Motor neuron (in vitro differentiated cells): ENCODE data around the gene CPM. TPM values are rescaled to one million over a fixed set of nuclear protein-coding genes. Genes with fewer than 3 reads are reported as not detected.

Source experiments
- ATAC-seq, 8 experiments: fragments of 200-7000 bp; cut with Tn5 transposase; replicated peaks in 6 of 8; 2 replicates each; pipeline ENCODE4 v1.8.0; 2021; ENCODE audit warnings: mild to moderate bottlenecking in 8 of 8, moderate library complexity in 8 of 8
- H3K27ac ChIP-seq, 2 donors: fragments of 250-450 bp; sonication (Bioruptor Pico); 2 replicates each; pipeline ENCODE4 v1.9.0; 2021; ENCODE audit warnings: antibody characterized with exemption in 2 of 2, mild to moderate bottlenecking in 2 of 2, moderate library complexity in 1 of 2
- H3K4me1 ChIP-seq, 2 donors: fragments of 250-450 bp; sonication (Bioruptor Pico); replicated peaks in 1 of 2; 2 replicates each; pipeline ENCODE4 v1.6.1; 2021; ENCODE audit warnings: antibody characterized with exemption in 2 of 2, mild to moderate bottlenecking in 2 of 2, moderate library complexity in 1 of 2
- H3K4me3 ChIP-seq, 5 donors: fragments of 250-450 bp; sonication (Bioruptor Pico); 2 replicates each; pipeline ENCODE4 v1.9.0; 2021; ENCODE audit warnings: antibody characterized with exemption in 5 of 5, mild to moderate bottlenecking in 5 of 5, moderate library complexity in 4 of 5
- WGBS, 10 experiments: fragments of 450-650 bp; shearing (Covaris generic); methylation state at CpG; one replicate each; pipeline ENCODE4 v1.0.0; 2022; 5-methylcytosine and 5-hydroxymethylcytosine counted together
- in situ Hi-C, 9 experiments: fragments of 400-800 bp; cut with MboI; loops; one replicate each; pipeline ENCODE4 v1.15.0; 2021; ENCODE audit warnings: low sequenced_read_pairs in 9 of 9, low pct_unique_long_range_greater_than_20kb in 2 of 9; ENCODE audit not compliant: unreplicated experiment in 9 of 9
- total RNA-seq, 8 experiments: library from RNA; unstranded; fragments of 300-600 nt; gene quantifications; 2 replicates each; pipeline versions ENCODE4 v1.2.3 to v1.2.4, GENCODE V29; 2022

Gene CPM
- total RNA-seq, 8 experiments from 2014 or later = 0.21 to 28.9 (median 0.59) TPM

- ATAC-seq = no peak
- in situ Hi-C loops = loop anchor here in 1 of 9 experiments (10.0 kb wide), 1 partner anchor 197 kb away; no protein-coding TSS in a partner anchor
- WGBS, 10 experiments = 22 to 96% (median 76%) methylated on average over 1 to 4 of the region's 4 CpGs; no CpG with 5 or more reads in 2 of the 10 experiments
- peaks cover 0 to 5% of the 10 kb centered on the region in 2 donors for H3K4me1 ChIP-seq
- H3K27ac ChIP-seq = no peak overlapping the region
- no peak overlapping the region for H3K4me3 ChIP-seq
Observed at GRCh38 chr12:68878283-68878682, 54.7 kb downstream of the CPM start.

GRCh38 chr12:68877583-68877982, 55.4 kb downstream of the CPM start:
- Histone ChIP-seq H3K27ac (no peak overlapping the region), H3K4me1 (peaks cover 0 to 5% of the 10 kb centered on the region in 2 donors), H3K4me3 (no peak overlapping the region)
- ATAC-seq = no peak
- in situ Hi-C loops = loop anchor here in 1 of 9 experiments (10.0 kb wide), 1 partner anchor 197 kb away; no protein-coding TSS in a partner anchor
- 67 to 100% (median 94%) methylated on average over 1 to 4 of the region's 4 CpGs for WGBS, 10 experiments

GRCh38 chr12:68876461-68876860, 56.5 kb downstream of the CPM start:
- ATAC-seq = no peak
- no peak overlapping the region for H3K4me3 ChIP-seq

GRCh38 chr12:68873316-68873715, 59.7 kb downstream of the CPM start:
- Histone ChIP-seq H3K4me3 (no peak overlapping the region), H3K27ac (no peak overlapping the region), H3K4me1 (peaks cover 0 to 5% of the 10 kb centered on the region in 2 donors)
- WGBS, 10 experiments = 92 to 100% (median 100%) methylated on average over 2 to 4 of the region's 4 CpGs; no CpG with 5 or more reads in 3 of the 10 experiments
- no peak for ATAC-seq
- in situ Hi-C loops = loop anchor here in 2 of 9 experiments (10.0 to 25.0 kb wide), 2 partner anchors 201 to 214 kb away; no protein-coding TSS in a partner anchor

More at GRCh38 chr12:68876461-68876860, 56.5 kb downstream of the CPM start:
- Histone ChIP-seq H3K4me1 (peaks cover 0 to 5% of the 10 kb centered on the region in 2 donors), H3K27ac (no peak overlapping the region)
- 22 to 100% (median 58%) methylated on average over 2 to 4 of the region's 4 CpGs; no CpG with 5 or more reads in 2 of the 10 experiments for WGBS, 10 experiments
- in situ Hi-C loops = loop anchor here in 1 of 9 experiments (10.0 kb wide), 1 partner anchor 198 kb away; no protein-coding TSS in a partner anchor

- in situ Hi-C loops = loop anchor here in 2 of 9 experiments (10.0 to 25.0 kb wide), 2 partner anchors 203 to 215 kb away; no protein-coding TSS in a partner anchor
- ATAC-seq = peak in 1 of 8 experiments; percentile 40
- Histone ChIP-seq H3K4me1 (peaks cover 0 to 5% of the 10 kb centered on the region in 2 donors), H3K27ac (no peak overlapping the region), H3K4me3 (no peak overlapping the region)
- 29 to 83% (median 70%) methylated on average over 1 to 5 of the region's 6 CpGs; no CpG with 5 or more reads in 3 of the 10 experiments for WGBS, 10 experiments
Observed at GRCh38 chr12:68871921-68872320, 61.0 kb downstream of the CPM start.

GRCh38 chr12:68871396-68871795, 61.6 kb downstream of the CPM start:
- Histone ChIP-seq H3K4me3 (no peak overlapping the region), H3K27ac (no peak overlapping the region), H3K4me1 (peaks cover 0 to 2% of the 10 kb centered on the region in 2 donors)
- ATAC-seq = no peak
- in situ Hi-C loops = loop anchor here in 2 of 9 experiments (10.0 to 25.0 kb wide), 2 partner anchors 203 to 216 kb away; no protein-coding TSS in a partner anchor
- 63 to 100% (median 74%) methylated on average over 1 to 6 of the region's 8 CpGs; no CpG with 5 or more reads in 4 of the 10 experiments for WGBS, 10 experiments

- Histone ChIP-seq H3K4me1 (no peaks in the 10 kb centered on the region), H3K4me3 (no peak overlapping the region)
Observed at GRCh38 chr12:68870443-68870842, 62.5 kb downstream of the CPM start.

DNA sequence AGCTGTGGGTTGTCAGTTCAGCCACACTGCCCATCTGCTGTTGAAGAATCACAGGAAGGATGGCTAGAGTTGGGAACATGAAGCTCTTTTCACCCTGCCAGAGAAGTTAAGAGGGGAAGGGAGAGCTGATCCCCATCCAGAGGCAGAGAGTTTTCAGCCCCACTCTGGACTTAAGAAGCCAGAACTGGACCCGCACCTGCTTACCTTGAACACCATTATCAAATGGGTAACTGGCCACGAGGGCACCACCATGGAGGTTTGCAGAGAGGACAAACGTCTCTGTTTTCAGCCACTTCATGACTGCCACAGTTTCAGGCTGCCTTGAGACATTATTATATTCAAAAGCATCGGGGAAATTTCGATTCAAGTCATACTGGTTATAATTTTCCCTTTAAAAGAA, 63.0 kb downstream of the CPM start:
- Histone ChIP-seq H3K4me3 (no peak overlapping the region), H3K27ac (no peak overlapping the region), H3K4me1 (no peaks in the 10 kb centered on the region)
- in situ Hi-C loops = loop anchor here in 2 of 9 experiments (10.0 to 25.0 kb wide), 2 partner anchors 205 to 217 kb away; no protein-coding TSS in a partner anchor
- ATAC-seq = no peak
- 39 to 100% (median 92%) methylated on average over 1 to 5 of the region's 5 CpGs; no CpG with 5 or more reads in 1 of the 10 experiments for WGBS, 10 experiments

More at GRCh38 chr12:68870443-68870842, 62.5 kb downstream of the CPM start:
- no peak for ATAC-seq
- WGBS, 10 experiments = 33 to 81% (median 72%) methylated on average over 1 to 6 of the region's 6 CpGs; no CpG with 5 or more reads in 3 of the 10 experiments
- in situ Hi-C loops = loop anchor here in 2 of 9 experiments (10.0 to 25.0 kb wide), 2 partner anchors 204 to 217 kb away; no protein-coding TSS in a partner anchor
- H3K27ac ChIP-seq = no peak overlapping the region

DNA sequence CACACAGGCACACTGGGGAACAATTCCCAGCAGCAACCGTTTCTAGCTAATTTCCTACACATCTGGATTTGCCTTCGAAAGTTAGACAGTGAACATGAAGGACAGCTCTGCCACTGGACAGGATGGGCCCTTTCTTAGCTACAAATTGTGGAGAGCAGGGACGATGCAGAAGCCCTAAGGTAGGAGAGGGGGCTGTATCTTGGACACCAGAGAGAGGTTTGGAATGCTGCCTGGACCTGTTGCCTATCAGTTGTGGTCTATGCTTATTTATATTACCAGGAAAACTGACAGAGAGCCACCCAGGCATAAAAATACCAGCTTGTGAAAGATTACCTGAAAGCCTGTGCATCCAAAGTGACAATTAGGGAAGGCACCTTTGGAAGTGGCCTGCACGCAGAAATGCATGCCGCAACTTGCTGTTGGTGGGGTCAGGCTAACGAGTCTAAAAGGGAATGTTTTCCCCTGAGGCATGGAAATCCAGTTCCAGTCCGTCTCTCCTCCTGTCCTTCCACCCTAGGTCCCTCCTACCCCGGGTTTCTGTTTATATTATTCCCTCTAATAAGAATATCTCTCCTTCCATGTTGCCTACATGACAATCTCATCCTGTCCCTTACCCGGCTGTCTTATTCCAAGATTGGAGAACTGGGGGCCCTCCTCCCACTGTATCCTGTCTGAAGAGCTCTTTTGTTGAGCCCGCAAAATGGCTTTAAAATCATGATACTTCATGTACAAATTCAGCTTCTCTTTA, 64.8 kb downstream of the CPM start:
- no peak overlapping the region for H3K27ac ChIP-seq
- ATAC-seq = no peak
- in situ Hi-C loops = loop anchor here in 1 of 9 experiments (25.0 kb wide), 1 partner anchor 219 kb away; no protein-coding TSS in a partner anchor
- WGBS, 10 experiments = 37 to 95% (median 83%) methylated on average over 2 to 7 of the region's 10 CpGs; no CpG with 5 or more reads in 1 of the 10 experiments
- no peak overlapping the region for H3K4me3 ChIP-seq
- H3K4me1 ChIP-seq = no peaks in the 10 kb centered on the region

DNA sequence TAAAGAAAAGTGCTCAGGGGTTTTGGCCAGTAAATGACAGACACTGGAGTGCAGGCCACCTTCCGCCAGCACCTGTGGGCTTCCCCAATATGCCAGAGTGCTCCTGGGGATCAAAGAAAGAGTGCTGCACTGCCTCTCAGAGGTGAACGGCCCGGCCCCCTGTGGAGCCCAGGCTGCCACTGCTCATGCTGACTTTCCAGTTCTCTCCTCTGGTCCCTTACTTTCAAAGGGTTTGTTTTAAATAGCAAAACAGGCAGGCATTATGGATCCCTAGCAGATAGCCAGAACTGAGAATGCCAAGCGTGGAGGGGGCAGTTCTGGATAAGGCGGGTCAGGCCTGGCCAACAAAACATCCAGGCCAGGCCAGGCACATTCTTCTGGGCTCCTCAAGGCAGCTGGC, 65.4 kb downstream of the CPM start:
- ATAC-seq = no peak
- Histone ChIP-seq H3K4me3 (no peak overlapping the region), H3K4me1 (no peaks in the 10 kb centered on the region), H3K27ac (no peak overlapping the region)
- 60 to 100% (median 94%) methylated on average over 1 to 3 of the region's 5 CpGs; no CpG with 5 or more reads in 5 of the 10 experiments for WGBS, 10 experiments
- in situ Hi-C loops = loop anchor here in 1 of 9 experiments (25.0 kb wide), 1 partner anchor 220 kb away; no protein-coding TSS in a partner anchor

DNA sequence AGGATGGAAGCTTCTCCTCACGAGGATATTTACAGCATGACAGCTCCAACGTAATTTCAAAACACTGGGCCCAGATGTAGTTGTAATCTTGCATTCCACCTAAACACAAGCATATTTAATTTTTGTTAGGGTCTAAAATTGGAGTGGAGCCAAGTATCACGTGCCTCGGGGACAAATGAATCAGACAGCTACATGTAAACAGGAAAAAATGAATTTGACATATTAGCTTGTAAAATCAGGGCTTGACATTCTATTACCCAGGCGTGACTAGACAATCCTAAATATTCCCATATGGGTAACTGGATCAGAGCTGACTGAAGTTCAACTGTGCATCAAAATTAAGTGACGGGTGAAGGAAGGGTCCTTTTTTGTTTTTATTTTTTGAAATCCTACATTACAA, 66.0 kb downstream of the CPM start:
- Histone ChIP-seq H3K4me3 (no peak overlapping the region), H3K4me1 (no peaks in the 10 kb centered on the region), H3K27ac (no peak overlapping the region)
- WGBS, 10 experiments = 4 to 100% (median 79%) methylated on average over 4 to 6 of the region's 6 CpGs; no CpG with 5 or more reads in 1 of the 10 experiments
- ATAC-seq = peak in 2 of 8 experiments; percentile 33 to 54
- in situ Hi-C loops = loop anchor here in 1 of 9 experiments (25.0 kb wide), 1 partner anchor 220 kb away; no protein-coding TSS in a partner anchor

DNA sequence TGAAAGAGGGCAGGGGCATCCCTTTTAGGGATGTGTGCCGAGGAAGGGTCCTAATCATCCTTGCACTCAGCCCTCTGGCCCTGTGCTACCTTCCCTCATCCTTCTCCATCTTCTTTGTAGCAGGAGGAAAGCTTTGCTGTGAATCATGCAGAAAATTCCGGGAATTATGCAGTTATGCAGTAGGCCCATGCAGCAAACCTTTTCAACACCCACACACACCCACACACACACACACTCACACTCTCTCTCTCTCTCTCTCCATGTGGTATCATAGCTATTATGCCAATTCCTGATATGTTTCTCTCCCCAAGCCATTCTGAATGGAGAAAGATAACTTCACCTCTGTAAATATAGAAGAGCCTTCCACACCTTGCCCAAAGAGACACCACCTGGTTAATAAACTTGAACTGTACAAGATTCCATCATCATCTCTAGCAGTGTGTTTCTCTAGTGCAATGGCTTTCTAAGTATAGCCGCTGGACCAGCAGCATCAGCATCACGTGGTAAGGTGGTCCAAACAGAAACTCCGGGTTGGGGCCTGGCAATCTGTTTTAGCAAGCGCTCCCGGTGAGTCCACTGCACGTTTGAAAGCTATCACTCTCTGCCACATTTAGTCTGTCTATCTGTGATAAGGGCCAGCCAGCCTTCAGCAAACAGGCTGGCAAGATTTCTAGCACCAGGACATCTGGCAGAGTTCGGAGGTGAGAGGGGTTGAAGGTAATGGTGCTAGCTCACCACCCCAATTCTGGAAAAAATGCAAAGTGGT, 67.4 kb downstream of the CPM start:
- no peaks in the 10 kb centered on the region for H3K4me1 ChIP-seq
- in situ Hi-C loops = loop anchor here in 1 of 9 experiments (25.0 kb wide), 1 partner anchor 222 kb away; no protein-coding TSS in a partner anchor
- no peak overlapping the region for H3K27ac ChIP-seq
- ATAC-seq = peak in 3 of 8 experiments; percentile 58 to 63 (median 58)
- no peak overlapping the region for H3K4me3 ChIP-seq
- 45 to 100% (median 76%) methylated on average over 1 to 8 of the region's 9 CpGs for WGBS, 10 experiments
